ENCODE results near the gene LRCH1.

DNA sequence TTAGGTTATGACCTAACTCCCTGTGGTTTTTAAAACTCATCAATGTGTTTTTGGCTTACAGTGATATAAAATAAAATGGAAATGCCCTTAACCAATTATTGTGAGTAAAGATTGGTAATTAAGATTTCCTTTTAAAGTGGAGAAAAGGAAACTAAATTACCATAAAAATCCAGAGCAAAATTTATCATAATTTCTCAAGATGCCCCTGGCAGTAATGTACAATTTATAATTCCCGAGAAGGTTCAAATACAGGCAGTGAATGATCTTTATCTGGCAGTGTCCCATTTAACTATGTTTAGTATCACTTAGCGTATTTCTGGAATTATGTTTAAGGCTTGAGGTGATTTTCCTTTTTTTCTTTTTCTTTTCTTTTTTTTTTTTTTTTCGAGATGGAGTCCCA, 182.5 kb downstream of the LRCH1 start:
- TF ChIP-seq CTCF (IDR thresholded peaks at IDR 0.05) (no peak), POLR2A (IDR thresholded peaks at IDR 0.05) (no peak)
